HG03565 (cell line): ENCODE data around the gene AGFG1.

Experiments
- ATAC-seq: cut with Tn5 transposase; IDR thresholded peaks from one replicate; pipeline ENCODE4 v1.9.1; 2021; ENCODE audit warnings: mild to moderate bottlenecking, moderate library complexity; ENCODE audit not compliant: unreplicated experiment

Gene AGFG1

DNA sequence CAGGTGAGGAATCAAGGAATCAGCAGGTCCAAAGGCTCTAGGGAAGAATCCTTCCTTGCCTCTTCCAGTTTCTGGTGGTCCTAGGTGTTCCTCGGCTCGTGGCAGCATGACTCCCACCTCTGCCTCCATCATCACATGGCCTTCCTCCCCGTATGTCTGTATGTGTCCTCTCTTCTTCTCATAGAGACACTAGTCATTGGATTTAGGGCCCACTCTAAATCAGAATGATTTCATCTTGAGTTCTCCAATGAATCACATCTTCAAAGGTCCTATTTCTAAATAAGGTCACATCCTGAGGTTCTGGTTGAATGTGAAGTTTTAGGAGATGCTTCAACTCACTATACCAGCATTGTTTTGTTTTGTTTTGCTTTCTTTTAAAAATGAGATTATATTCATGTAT, 11.1 kb upstream of the AGFG1 start:
- ATAC-seq = no peak

DNA sequence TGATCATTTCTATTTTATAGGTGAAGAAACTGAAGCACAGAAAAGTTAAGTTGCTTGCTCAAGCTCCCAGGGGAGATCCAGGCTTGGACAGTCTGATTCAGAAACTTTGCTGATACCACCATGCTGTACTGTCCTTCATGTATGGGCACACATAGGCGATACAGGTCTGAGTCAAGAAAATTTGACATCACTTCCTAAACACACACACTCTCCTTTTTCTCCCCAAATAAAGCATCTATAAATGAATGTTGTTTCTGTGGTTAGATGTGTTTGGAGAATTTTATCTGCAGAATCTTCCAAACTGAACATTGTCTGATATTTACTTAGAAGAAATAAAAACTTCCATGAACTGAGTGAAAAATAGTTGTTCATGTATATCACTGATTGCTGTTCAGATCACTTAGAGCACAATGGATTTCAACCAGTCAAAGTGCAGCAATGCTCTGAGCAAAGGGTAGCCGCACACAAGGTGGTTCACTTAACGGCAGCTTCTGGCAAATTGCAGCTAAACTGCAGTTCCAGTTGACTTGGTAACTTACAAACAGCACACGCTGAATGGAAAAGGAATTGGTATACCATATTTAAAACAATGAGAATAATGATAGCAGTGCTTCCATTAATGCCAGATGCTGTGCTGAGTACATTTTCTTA, 10.0 kb upstream of the AGFG1 start:
- ATAC-seq = peak; percentile 12

DNA sequence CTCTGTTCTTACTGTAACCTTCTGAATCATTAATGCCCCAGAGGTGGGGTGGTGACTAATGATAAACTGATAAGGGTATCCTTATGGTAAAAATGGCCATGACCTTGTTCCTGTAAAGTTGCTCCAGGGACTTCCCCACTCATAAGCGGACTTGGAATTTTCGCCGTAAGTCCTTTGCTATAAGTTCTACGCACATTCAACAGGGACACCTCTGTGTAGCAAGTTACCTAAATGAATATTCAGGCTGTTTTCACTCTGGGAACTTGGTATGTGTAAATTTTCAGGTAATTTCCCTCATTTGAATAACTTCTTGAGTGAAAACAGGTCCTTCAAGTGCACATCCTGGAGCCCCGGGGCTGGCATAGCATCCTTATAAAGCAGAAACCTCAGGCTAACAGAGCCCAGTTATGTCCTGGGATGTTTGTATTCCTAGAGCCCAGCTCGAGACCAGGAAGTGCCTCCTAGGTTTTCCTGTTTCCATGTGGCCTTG, 9.4 kb upstream of the AGFG1 start:
- ATAC-seq = peak; percentile 45

- no peak for ATAC-seq
Observed at GRCh38 chr2:227462972-227463931, 8.7 kb upstream of the AGFG1 start.

DNA sequence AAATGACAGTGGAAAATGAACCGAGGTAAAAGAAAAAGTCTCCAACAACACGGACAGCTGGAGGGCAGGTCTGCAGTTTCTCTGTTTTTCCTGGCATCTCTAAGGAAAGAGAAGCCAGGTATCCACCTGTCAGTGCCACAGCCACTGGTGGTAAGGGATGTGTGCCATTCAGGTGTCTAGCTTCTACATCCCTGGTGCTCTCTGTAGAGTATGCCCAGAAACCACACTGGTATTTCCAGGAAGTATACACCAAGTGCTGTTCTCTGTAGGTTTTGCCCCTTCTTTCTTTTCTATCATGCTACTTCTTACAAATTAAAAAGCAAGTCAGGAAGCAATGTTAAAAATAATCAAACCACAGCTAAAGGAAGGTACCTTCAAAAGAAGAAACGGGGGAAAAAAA, 7.6 kb upstream of the AGFG1 start:
- ATAC-seq = no peak

DNA sequence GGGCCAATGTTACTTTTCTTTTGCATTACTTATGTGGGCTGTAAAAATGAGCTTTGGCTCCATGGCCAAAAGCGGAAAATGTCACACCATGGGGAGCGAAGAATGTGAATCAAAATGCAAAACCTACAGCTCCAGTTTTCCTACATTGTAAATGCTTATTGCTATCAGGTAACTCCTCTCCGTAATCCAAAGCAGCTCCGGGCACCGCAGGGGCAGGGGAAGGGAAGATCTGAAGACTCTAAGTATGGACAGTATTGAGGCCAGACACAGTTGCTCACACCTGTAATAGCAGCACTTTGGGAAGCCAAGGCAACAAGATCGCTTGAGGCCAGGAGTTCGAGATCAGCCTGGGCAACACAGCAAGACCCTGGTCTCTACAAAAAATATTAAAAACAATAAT, 7.1 kb upstream of the AGFG1 start:
- no peak for ATAC-seq

DNA sequence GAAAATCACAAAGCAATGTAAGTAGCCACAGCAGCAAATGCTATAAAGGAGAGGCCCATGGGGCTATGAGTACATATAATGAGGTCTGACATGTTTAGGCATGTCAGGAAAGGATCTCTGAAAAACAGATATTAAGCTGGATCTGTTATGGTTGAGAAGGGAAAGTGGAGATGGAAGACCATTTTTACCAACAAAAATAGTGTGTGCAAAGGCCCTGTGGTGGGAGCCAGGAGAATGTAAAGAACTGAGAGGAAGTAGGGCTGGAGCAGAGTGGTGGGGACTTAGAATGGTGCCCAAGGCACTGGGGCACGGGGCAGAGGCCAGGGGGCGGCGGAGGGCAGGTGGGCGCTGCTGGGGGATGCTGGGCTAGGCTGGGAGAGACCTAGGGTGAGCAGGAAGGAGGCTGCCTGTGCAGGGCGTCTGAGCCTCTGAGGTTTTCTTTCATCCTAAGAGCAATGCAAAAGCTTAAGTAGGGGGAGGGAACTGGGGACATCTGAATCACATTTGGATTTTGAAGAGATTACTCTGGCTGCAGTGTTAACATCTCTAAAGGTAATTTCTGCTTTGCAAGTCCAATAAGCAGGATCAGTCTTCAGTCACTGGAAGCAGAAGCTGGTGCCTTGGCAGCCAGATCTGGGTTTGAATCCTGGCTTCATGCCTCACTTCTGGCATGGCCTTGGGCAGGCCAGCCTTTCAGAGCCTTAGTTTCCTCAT, 4.9 kb upstream of the AGFG1 start:
- ATAC-seq = no peak

DNA sequence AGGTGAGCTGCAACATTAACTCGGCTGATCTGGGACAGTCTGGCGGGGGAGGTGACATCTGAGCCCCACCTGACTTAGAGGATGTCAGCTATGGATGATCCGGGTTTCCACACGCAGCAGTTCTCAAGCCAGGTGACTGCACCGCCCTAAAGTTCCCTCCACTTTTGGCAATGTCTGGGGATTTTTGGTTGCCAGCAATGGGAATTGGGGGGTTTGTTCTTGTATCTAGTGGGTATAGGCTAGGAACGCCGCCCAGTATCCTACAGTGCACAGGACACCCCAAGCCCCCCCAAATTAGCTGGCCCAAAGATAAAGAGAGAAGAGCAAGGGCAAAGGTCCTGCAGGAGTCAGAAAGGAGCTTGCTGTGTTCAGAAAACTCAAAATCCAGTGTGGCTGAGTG, 544 bp upstream of the AGFG1 start:
- ATAC-seq = no peak

GRCh38 chr2:227472265-227473121, 537 bp downstream of the AGFG1 start:
- ATAC-seq = peak; percentile 42

DNA sequence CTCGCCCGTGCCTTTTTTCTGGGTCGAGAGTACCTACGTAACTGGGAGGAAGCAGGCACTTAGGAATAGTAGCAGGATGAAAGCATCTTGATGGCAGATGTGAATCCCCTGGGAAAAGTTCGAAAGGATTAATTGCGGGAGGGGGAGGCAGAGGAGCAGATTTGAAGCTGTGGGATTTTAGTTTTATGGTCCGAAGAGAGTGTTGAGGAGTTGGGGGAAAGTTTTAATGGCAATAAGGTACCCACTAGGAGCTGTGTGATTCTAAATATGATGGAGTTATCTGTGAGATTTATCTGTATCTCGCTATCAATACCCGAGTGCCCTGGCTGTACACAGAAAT, 1.1 kb downstream of the AGFG1 start:
- no peak for ATAC-seq

DNA sequence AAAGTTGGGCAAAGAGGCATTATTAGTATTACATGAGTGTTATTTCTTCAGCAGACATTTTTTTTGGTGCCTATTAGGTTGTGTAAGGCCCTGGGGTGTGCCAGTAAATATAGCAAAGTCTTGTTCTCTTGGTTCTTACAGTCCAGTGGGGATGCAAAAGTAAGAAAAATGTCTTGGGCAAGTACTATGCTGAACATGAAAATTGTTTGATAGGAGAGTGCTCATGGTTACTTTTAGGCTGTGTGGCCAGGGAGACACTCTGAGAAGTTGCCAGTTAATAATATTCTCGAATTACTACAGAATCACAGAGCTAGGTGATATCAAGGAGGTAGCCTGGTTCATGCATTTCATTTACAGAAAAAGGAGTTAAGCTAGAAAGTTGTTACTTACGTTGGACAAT, 1.9 kb downstream of the AGFG1 start:
- no peak for ATAC-seq

GRCh38 chr2:227474410-227474809, 2.5 kb downstream of the AGFG1 start:
- no peak for ATAC-seq

DNA sequence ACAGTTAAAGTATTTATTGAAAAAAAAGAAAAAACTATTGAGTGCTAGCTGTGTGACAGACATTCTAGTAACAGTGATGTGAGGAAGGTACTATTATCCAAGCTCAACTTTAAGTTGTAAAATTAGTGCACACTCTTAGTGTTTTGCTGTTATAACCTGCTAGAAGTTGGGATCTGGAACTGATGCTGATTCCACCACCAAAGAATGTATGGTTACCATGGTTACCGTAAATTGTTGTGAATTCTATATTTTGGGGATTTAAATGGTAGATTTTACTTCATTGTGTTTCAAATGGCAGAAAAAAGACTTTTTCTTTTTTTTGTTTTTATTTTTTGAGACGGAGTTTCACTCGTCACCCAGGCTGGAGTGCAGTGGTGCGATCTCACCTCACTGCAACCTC, 5.3 kb downstream of the AGFG1 start:
- no peak for ATAC-seq

DNA sequence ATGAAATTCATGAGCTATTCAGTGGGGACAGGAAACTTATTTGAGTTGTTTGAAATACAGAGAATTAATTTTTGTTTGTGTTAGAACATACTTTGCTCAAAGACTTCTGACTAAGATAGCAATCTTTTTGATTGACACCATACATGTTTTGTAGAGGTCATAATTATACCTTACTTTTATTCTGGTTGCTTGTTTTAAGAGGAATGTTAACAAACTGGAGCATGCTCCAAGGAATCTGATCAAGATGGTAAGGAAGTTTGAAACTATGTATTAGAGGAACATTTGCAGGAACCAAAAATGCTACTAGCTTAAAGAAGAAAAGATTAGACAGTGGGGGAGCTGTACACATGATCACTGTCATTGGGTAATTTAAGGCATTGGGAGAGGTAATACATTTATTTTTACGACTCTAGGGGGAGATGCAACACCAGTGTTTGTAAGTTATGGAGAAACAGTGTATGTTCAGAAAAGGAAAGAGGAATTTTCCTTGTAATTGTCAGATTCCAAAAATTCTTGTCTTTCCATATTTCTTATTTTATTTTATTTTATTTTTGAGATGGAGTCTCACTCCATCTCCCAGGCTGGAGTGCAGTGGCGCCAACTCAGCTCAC, 8.0 kb downstream of the AGFG1 start:
- ATAC-seq = peak; percentile 27

- peak; percentile 27 for ATAC-seq
Observed at GRCh38 chr2:227480528-227480927, 8.6 kb downstream of the AGFG1 start.

- peak; percentile 90 for ATAC-seq
Observed at GRCh38 chr2:227482638-227483340, 10.8 kb downstream of the AGFG1 start.

GRCh38 chr2:227485429-227485828, 13.5 kb downstream of the AGFG1 start:
- no peak for ATAC-seq

- ATAC-seq = no peak
Observed at GRCh38 chr2:227486688-227487087, 14.7 kb downstream of the AGFG1 start.

DNA sequence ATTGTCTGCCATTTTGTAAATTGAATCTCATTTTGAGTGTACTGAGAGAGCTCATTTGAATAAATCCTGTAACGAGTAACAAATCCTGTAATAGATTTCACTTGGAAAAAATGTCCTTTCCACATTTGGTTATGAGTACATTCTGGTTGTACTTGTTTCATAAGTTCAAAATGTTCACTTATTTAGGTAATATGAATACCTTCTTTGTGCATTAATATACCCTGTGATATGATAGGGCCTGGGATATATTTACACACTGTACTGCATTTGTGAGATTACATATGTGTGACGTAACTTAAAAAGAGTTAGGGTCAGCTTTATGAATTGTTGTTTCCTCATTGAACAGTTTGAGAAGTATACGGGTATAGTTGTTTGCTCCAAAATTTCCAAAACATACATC, 16.1 kb downstream of the AGFG1 start:
- ATAC-seq = no peak

DNA sequence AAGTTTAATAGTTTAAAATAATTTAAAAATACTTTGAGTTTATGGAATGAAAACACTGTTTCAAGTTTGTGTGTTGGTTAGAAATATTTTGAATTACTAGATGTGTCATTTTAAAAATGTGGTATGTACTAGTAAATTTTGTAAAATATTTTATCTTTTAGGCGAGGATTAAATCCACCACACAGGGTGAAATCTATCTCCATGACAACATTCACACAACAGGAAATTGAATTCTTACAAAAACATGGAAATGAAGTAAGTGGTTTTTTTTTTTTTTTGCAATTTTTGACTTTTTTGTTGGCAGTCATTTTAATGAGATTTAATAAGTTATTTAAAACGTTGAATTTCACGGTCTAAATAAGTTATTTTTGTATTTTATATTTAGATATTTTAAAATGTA, 19.4 kb downstream of the AGFG1 start:
- no peak for ATAC-seq
